HG03064 (cell line): ENCODE measurements around the gene RELN.

Source experiments
- ATAC-seq: cut with Tn5 transposase; IDR thresholded peaks from one replicate; pipeline ENCODE4 v1.9.1; 2021; ENCODE audit warnings: low read depth; ENCODE audit not compliant: unreplicated experiment

RELN gene

GRCh38 chr7:103445228-103446048, 544.0 kb downstream of the RELN start:
- ATAC-seq, result no peak

GRCh38 chr7:103439661-103440060, 549.8 kb downstream of the RELN start:
- no peak for ATAC-seq

- ATAC-seq, result no peak
These were observed 551.8 kb downstream of the RELN start for GRCh38 chr7:103437623-103438022.

GRCh38 chr7:103432712-103433111, 556.7 kb downstream of the RELN start:
- ATAC-seq, result no peak

- ATAC-seq, result no peak
These were observed 564.3 kb downstream of the RELN start for GRCh38 chr7:103425177-103425576.

- ATAC-seq, result no peak
These were observed 565.8 kb downstream of the RELN start for GRCh38 chr7:103423467-103424179.
